Suppressor macrophage (primary cell): ENCODE data around the gene CFAP206.

Experiments
- DNase-seq, 4 experiments: peaks; one replicate each; pipeline ENCODE4 v3.0.0-alpha.2; 2020 to 2022
- total RNA-seq, 17 experiments: gene quantifications; one replicate each; lab custom pipeline; 2026; ENCODE audit warnings: mixed read lengths in 6 of 17, inconsistent platforms in 3 of 17; lab: John Stamatoyannopoulos, UW

The CFAP206 gene
- 0 to 0.99 (median 0) reads per million in 17 experiments for total RNA-seq

DNA sequence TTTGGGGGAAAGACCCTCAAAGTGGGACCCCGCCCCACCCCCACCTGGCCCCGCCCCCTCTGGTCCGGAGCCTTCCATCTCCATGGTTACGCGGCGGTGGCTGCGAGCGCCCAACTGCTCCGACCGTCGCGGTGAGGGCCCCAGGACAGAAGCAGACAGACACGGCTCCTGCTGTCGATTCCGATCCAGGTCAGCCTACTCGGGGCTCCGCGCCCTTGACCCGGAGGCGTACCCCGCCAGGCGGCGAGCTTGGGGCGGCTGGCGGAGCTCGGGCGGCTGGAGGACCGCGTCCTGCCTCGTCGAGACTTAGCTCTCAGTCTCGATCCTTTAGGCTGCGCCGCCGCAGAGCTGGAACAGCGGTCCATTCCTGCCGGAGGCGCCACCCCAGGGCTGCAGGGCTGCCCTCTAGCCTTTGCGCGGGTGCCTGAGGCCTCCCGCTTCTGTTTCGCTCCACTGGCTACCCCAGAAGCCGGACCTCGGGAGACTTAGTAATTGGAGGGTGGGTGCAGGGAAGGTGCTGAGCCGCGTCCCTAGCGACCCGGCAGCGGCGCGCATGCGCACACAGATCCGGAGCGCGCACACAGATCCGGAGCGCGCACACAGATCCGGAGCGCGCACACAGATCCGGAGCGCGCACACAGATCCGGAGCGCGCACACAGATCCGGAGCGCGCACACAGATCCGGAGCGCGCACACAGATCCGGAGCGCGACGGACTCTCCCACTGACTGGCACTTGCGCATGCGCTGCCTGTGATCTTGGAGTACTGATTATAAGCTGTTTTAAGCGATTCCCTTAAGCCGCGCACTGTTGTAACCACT, at the start of gene CFAP206:
Gene CFAP206, plus strand, starts transcription at position 72 of the 820 bp plus-strand sequence. CDS start 1,868 bp downstream, outside the sequence.
- DNase-seq = peak; percentile 86 to 91 (median 89)

GRCh38 chr6:87364602-87365252, 43.0 kb upstream of the CFAP206 start:
- DNase-seq = no peak

GRCh38 chr6:87366072-87366827, 41.5 kb upstream of the CFAP206 start:
- no peak for DNase-seq

DNA sequence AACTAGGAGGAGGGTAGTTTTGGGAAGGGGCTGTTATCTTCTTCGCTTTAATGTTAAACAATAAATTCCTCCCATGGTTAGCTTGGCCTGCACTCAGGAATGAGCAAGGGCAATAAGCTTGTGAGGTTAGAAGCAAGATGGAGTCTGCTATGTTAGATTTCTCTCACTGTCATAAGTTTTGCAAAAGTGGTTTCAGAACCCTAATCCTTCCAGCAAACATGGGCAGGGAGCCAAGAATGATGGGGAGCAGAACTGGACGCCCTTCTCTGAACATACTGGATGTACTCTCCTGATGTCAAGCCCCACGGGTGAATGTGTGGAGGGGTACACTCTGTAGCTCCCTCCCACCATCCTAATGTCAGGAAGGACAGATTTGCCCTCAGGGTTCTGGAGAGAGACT, 40.9 kb upstream of the CFAP206 start:
- DNase-seq = no peak

DNA sequence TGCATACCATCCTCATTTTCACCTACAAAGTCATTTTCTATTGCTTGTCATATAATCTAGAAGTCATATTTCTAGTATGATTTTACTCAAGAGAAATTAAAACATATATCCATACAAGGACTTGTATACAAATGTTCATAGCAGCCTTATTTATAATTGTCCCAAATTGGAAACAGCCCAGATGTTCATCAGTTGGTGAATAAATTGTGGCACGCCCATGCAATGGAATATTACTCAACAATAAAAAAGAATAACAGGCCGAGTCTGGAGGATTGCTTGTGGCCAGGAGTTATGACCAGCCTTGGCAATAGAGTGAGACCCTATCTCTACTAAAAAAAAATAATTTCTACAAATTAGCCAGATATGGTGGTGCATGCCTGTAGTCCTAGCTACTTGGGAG, 34.4 kb upstream of the CFAP206 start:
- DNase-seq = no peak

- no peak for DNase-seq
Measured at GRCh38 chr6:87375315-87375714, 32.5 kb upstream of the CFAP206 start.

GRCh38 chr6:87376643-87377042, 31.1 kb upstream of the CFAP206 start:
- DNase-seq = no peak

- peak; percentile 10 to 57 (median 50) for DNase-seq
Measured at GRCh38 chr6:87378947-87379346, 28.8 kb upstream of the CFAP206 start.

DNA sequence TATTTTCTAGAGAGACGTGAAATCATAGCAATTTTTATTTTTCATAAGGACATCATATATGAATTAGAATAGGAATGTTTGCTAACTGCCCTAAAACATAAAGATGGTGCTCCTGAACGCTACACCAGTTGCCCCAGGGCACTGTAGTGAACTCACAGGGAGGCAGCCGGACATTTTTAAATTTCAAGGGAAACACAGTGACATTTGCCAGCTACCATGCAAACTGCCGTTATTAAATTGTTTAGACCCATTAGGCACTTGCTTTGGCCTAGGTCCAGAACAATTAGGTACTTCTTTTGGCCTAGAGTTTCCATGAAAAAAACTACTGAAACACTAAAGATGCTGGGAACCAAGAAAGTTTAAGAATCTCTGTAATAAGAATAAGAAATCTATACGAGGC, 24.9 kb upstream of the CFAP206 start:
- DNase-seq = no peak

DNA sequence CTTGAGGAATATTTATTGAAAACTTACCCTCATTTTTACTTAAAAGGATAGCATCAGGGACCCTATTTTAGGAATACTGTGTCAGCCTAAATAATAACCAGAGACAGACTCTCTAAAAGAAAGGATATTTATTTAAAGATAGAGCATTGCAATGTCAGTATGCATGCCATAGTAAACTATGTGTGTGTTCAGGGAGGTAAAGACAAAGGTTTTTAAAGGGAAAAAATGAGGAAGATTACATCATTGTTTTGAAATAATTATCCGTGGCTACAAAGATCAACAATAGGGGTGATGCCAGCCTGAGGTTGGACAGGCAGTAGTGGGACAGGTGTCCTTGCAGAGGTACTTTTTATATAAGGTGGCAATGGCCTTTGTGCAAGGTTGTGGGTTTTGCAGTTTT, 23.7 kb upstream of the CFAP206 start:
- no peak for DNase-seq

- DNase-seq = no peak
Measured at GRCh38 chr6:87384449-87384848, 23.3 kb upstream of the CFAP206 start.

DNA sequence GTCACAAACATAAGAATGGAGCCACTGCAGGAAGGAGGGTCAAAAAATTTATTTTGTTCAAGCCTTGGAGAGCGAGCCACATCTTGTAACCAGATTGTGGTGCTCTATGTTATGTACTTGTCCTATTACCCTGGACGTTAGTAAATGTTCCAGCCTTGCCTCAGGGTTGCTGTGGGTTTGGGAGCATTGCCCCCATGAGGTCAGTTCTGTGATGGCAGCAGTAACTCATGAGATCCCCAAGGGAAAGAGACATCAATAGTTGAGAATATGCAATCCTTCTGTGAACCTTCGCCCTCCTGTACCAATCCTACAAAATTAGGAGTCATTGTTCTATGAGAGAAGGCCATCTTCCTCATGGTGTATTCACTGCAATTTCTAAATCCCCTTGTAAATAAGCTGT, 16.4 kb upstream of the CFAP206 start:
- peak in 3 of 4 experiments; percentile 14 to 28 (median 28) for DNase-seq

DNA sequence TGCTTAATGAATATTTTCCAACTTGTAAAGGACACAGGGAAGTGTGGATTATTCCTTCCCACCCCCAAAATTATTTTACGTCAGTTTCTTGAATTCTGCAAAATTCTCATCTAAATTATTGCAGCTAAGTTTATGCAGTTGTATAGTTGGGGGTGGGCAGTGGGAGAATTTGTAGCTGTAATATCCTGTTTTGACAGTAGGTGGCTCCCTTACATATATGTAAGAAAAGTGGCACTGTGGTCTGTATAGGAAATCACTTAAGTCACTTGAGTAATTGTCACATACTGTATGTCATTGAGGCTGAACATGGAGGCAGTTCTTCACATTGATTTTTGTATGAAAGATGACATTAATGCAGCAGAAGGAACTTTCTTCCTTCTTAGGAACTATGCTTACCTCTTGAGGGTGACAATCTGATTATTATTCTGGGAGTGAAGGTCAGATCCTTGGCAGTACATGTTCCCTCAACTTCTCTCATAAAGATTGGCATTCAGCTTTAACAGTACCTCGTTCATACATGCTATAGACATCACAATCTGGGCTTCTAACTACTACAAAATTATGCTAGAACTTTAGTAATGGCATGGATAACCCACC, 14.6 kb upstream of the CFAP206 start:
- peak; percentile 58 to 86 (median 80) for DNase-seq

DNA sequence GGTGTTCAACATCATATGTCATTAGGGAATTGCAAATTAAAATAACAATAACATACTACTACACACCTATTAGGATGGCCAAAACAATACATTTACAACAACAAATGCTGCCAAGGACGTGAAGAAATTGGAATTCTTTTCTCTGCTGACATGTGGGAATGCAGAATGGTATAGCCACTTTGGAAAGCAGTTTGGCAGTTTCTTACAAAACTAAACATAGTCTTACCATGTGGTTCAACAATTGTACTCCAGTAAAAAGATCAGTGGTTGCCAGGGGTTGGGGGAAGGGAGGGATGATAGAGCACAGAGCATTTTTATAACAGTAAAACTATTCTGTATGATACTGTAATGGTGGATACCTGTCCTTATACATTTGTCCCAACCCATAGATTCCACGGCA, 12.3 kb upstream of the CFAP206 start:
- no peak for DNase-seq

- DNase-seq = peak; percentile 48 to 74 (median 68)
Measured at GRCh38 chr6:87396595-87397392, 11.0 kb upstream of the CFAP206 start.

DNA sequence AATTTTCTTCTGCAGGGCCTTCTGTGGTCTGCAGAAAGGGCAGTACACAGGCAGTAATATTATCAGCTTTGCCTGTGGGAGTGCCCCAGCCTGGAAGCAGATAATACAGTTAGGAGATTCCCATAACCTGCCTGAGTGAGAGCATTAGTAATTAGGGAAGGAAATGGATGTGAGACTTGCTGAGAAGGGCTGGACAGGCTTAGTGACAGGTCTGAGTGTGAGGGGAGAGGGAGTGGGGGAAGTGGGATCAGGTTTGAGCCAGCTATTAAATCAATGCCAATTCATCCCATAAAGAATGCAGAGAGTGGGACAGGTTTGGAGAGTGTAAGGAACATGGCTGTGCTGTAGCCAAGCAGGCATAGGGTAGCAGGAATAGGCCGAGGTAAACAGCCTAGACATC, 10.1 kb upstream of the CFAP206 start:
- DNase-seq = no peak

- DNase-seq = no peak
Measured at GRCh38 chr6:87401832-87402231, 5.9 kb upstream of the CFAP206 start.

DNA sequence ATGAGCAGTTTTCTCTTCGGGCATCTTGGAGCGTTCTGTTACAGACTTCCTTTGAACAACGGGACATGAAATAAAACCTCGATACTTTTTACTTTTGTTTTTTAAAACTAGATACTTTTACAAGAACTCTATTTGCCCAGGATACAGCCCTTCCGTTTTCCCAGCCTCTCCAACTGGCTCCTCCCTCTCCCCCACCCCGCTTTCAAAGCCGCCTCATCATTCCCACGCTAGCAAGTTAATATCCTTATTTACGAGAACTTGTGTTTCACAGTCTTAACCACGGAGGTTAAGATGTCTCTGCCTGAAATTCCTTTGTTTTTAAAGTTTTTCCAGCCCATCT, 241 bp upstream of the CFAP206 start:
- peak in 3 of 4 experiments; percentile 44 to 64 (median 44) for DNase-seq

- no peak for DNase-seq
Measured at GRCh38 chr6:87408721-87409155, 966 bp downstream of the CFAP206 start.

- DNase-seq = no peak
Measured at GRCh38 chr6:87419266-87419665, 11.5 kb downstream of the CFAP206 start.

- DNase-seq = no peak
Measured at GRCh38 chr6:87420360-87420759, 12.6 kb downstream of the CFAP206 start.

DNA sequence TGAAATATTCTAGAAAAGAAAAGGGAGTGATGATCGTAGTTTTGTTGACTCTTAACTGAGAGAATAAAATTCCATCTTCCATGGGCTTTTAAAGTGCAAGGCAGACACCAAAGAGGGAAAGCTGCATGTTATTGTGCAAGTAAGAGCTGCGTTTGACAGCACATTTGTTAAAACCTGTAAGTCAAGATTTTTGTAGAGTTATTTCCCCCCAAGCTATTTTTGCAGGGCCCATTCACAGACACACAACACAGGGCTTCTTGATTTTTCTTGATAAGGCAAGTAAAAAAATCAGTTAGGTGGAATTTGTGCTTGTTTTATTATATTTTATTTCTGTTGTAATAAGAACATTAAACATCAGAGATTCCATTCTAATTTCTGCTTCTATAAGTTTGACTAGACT, 13.8 kb downstream of the CFAP206 start:
- no peak for DNase-seq
